Endothelial cell of umbilical vein (primary cell): ENCODE data around the gene PRXL2B.

Source experiments
- JUN ChIP-seq: IDR thresholded peaks from 2 replicates; pipeline ENCODE4 v1.6.1; 2011; ENCODE audit warnings: borderline replicate concordance, low read depth; ENCODE audit not compliant: insufficient read length, insufficient read depth
- MAX ChIP-seq: IDR thresholded peaks from 2 replicates; pipeline ENCODE4 v1.6.1; 2011; ENCODE audit not compliant: insufficient read depth, insufficient read length
- POLR2A ChIP-seq: IDR thresholded peaks from 2 replicates; pipeline ENCODE4 v1.6.1; 2012; ENCODE audit warnings: low read depth, mild to moderate bottlenecking, control low read depth, low read length
- POLR2AphosphoS5 ChIP-seq: IDR thresholded peaks from 2 replicates; pipeline ENCODE4 v1.6.1; 2012; ENCODE audit warnings: low read depth, mild to moderate bottlenecking, control low read depth, low read length, moderate library complexity; ENCODE audit not compliant: insufficient read depth
- TF ChIP-seq, protein P1 (sequence below), 2 donors: IDR thresholded peaks; 1 replicate in 1 of 2; 2 replicates in 1 of 2; pipeline ENCODE4 v1.5.1; 2011; ENCODE audit warnings: low read length in 2 of 2, mild to moderate bottlenecking in 2 of 2, moderate library complexity in 2 of 2, control low read depth in 1 of 2, inconsistent platforms in 1 of 2, low read depth in 1 of 2; ENCODE audit not compliant: insufficient read depth in 1 of 2; ENCODE audit errors: extremely low read depth in 1 of 2

- TF ChIP-seq, protein P1, sequence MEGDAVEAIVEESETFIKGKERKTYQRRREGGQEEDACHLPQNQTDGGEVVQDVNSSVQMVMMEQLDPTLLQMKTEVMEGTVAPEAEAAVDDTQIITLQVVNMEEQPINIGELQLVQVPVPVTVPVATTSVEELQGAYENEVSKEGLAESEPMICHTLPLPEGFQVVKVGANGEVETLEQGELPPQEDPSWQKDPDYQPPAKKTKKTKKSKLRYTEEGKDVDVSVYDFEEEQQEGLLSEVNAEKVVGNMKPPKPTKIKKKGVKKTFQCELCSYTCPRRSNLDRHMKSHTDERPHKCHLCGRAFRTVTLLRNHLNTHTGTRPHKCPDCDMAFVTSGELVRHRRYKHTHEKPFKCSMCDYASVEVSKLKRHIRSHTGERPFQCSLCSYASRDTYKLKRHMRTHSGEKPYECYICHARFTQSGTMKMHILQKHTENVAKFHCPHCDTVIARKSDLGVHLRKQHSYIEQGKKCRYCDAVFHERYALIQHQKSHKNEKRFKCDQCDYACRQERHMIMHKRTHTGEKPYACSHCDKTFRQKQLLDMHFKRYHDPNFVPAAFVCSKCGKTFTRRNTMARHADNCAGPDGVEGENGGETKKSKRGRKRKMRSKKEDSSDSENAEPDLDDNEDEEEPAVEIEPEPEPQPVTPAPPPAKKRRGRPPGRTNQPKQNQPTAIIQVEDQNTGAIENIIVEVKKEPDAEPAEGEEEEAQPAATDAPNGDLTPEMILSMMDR (IDR thresholded peaks at IDR 0.05; ENCODE audit: extremely low read depth in 1 of 2, insufficient read depth in 1 of 2, low read depth in 1 of 2, low read length in 2 of 2): no peak
- TF ChIP-seq MAX (no peak), JUN (no peak), POLR2A (no peak), POLR2AphosphoS5 (no peak)
Observed at GRCh38 chr1:2624735-2625300, 38.2 kb downstream of the PRXL2B start.
